ENCODE data around the gene ZNF598. TPM values are rescaled to one million over a fixed set of nuclear protein-coding genes. Genes with fewer than 3 reads are reported as not detected.

ZNF598 gene
- total and polyA plus RNA-seq, 2 of the 13 experiments (the other 11 are each of a cell fraction or from before 2014, with no cell fraction given): 13.5 to 14.2 TPM

- TF ChIP-seq ZNF891 (CRISPR knock-in tag; IDR thresholded peaks at IDR 0.05) (no peak; the same call in none of the 2 replicates), GPN1 (CRISPR knock-in tag; IDR thresholded peaks at IDR 0.05; ENCODE audit: borderline replicate concordance) (no peak; the same call in 1 of the 2 replicates), FLYWCH1 (CRISPR knock-in tag; IDR thresholded peaks at IDR 0.05) (0 out of 2 replicates have a peak, but pooled peaks have one; percentile 66), GLI4 (CRISPR knock-in tag; IDR thresholded peaks at IDR 0.05; ENCODE audit: borderline replicate concordance) (peak; percentile 79; the same call in 1 of the 2 replicates), RARA (CRISPR knock-in tag; IDR thresholded peaks at IDR 0.05) (peak; percentile 85), NFE2 (CRISPR knock-in tag; IDR thresholded peaks at IDR 0.05) (no peak), ISL2 (CRISPR knock-in tag; IDR thresholded peaks at IDR 0.05) (peak; percentile 67; the same call in 1 of the 2 replicates), PAXIP1 (CRISPR knock-in tag; conservative IDR thresholded peaks at IDR 0.05) (peak; percentile 91), ZNF800 (CRISPR knock-in tag; IDR thresholded peaks at IDR 0.05) (peak; percentile 53; the same call in 1 of the 2 replicates), REXO4 (CRISPR knock-in tag; IDR thresholded peaks at IDR 0.05; ENCODE audit: borderline replicate concordance) (no peak), AGO1 (IDR thresholded peaks at IDR 0.05; ENCODE audit: low read depth, low read length, poor library complexity, severe bottlenecking) (no peak), ZNF770 (CRISPR knock-in tag; IDR thresholded peaks at IDR 0.05) (peak; percentile 53), ZNF512 (CRISPR knock-in tag; IDR thresholded peaks at IDR 0.05) (no peak), SP1 (IDR thresholded peaks at IDR 0.05) (no peak), SP1 (CRISPR knock-in tag; IDR thresholded peaks at IDR 0.05) (peak; percentile 18; the same call in 1 of the 2 replicates), ZNF720 (CRISPR knock-in tag; IDR thresholded peaks at IDR 0.05) (no peak), POGZ (CRISPR knock-in tag; IDR thresholded peaks at IDR 0.05) (0 out of 2 replicates have a peak, but pooled peaks have one; percentile 59), HNF1B (CRISPR knock-in tag; IDR thresholded peaks at IDR 0.05) (peak; percentile 71)
These were observed 26.0 kb upstream of the ZNF598 start (continued) for GRCh38 chr16:2035431-2036199.

All from HepG2 (cell line).